ENCODE data around the gene CYP4F8.
"Not testable (repeated sequence)": the region's sequence is repeated elsewhere in the genome, so short reads cannot be mapped to it uniquely, and the experiment has no call there.

Gene CYP4F8

GRCh38 chr19:15644816-15645215, 29.8 kb downstream of the CYP4F8 start:
- no peak for FAIRE-seq

GRCh38 chr19:15649526-15649925, 34.5 kb downstream of the CYP4F8 start:
- FAIRE-seq: no peak

- FAIRE-seq: not testable (repeated sequence)
These were observed 35.1 kb downstream of the CYP4F8 start for GRCh38 chr19:15650123-15650522.

- FAIRE-seq: no peak
These were observed 36.8 kb downstream of the CYP4F8 start for GRCh38 chr19:15651791-15652190.

- FAIRE-seq: no peak
These were observed 37.7 kb downstream of the CYP4F8 start for GRCh38 chr19:15652559-15653278.

- no peak for FAIRE-seq
These were observed 41.4 kb downstream of the CYP4F8 start for GRCh38 chr19:15656467-15656866.

GRCh38 chr19:15663247-15663646, 48.2 kb downstream of the CYP4F8 start:
- FAIRE-seq: no peak

GRCh38 chr19:15666186-15666585, 51.2 kb downstream of the CYP4F8 start:
- no peak for FAIRE-seq

GRCh38 chr19:15666883-15667282, 51.9 kb downstream of the CYP4F8 start:
- no peak for FAIRE-seq

- FAIRE-seq: no peak
These were observed 54.4 kb downstream of the CYP4F8 start for GRCh38 chr19:15669440-15669839.

- no peak for FAIRE-seq
These were observed 54.9 kb downstream of the CYP4F8 start for GRCh38 chr19:15669891-15670290.

- no peak for FAIRE-seq
These were observed 56.3 kb downstream of the CYP4F8 start for GRCh38 chr19:15671237-15671821.

- no peak for FAIRE-seq
These were observed 57.0 kb downstream of the CYP4F8 start for GRCh38 chr19:15671891-15672579.

- FAIRE-seq: no peak
These were observed 57.7 kb downstream of the CYP4F8 start, which contains the start of gene CYP4F12 for GRCh38 chr19:15672580-15673175. Gene CYP4F12 (plus strand): TSS chr19:15673087. CDS start chr19:15673530, 443 bp downstream.

- FAIRE-seq: no peak
These were observed 58.2 kb downstream of the CYP4F8 start for GRCh38 chr19:15673176-15673654.

GRCh38 chr19:15675560-15675959, 60.5 kb downstream of the CYP4F8 start:
- FAIRE-seq: no peak

- no peak for FAIRE-seq
These were observed 64.1 kb downstream of the CYP4F8 start for GRCh38 chr19:15679089-15679488.

- not testable (repeated sequence) for FAIRE-seq
These were observed 64.8 kb downstream of the CYP4F8 start for GRCh38 chr19:15679865-15680264.
